Activated T-cell treated with anti-CD3 and anti-CD28 coated beads for 4 hours (primary cell): Measurements from ENCODE around the gene SMIM10L1.

Experiments
- DNase-seq: peaks from one replicate; pipeline ENCODE4 v3.0.0-alpha.2; 2020

Gene SMIM10L1

DNA sequence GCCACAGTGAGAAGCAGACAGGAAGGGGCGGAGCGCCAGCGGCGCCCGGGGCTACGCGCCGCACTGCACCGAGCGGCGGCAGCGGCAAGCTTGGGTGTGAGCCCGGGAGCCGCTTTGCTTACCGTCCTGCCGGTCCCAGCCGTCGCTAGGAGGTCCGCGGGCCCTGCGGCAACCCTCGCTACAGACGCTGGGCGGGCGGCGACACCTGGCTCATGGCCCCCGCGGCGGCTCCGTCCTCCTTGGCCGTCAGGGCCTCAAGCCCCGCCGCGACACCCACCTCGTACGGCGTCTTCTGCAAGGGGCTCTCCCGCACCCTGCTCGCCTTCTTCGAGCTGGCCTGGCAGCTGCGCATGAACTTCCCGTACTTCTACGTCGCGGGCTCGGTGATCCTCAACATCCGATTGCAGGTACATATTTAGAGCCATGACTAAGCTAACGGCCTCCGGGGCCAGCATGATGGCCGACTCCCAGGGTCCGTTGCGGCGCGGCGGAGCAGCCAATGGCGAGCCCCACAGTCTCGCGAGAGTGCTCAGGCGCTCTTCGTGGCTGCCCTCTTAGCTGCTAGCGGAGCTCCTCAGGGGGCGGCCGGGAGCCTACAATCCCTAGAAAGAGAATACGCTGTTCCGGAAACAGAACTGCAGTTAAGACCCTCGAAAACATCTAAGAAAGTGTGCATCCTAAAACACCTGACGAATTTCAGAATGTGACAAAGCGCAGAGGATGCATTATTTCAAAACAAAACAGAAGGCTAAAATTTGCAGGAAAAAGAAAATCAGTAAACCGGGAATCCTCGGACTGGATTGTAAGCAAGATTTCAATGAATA lies at the start of gene SMIM10L1:
Gene SMIM10L1 (plus strand): TSS at position 50 of the 824 bp plus-strand sequence. CDS start 163 bp downstream, at position 213.
- peak; percentile 67 for DNase-seq

DNA sequence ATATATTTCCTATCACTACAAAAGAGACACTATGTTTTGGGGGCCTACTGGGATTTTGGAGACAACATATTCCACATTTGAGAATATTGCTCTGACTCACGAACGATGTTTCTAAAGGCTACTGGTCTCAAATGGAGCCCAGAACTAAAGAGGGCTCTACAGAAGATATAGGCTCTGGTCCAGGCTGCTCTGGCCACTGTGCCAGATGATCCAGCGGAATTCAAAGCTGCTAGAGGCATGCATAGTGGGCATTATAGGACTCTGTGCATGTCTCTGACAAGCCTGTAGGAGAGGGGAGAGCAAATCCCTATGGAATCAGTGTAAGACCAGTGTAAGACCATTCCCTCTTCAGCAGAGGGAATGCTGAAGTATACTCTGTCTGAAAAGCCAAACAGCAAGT lies 40.6 kb upstream of the SMIM10L1 start:
- DNase-seq, result no peak

DNA sequence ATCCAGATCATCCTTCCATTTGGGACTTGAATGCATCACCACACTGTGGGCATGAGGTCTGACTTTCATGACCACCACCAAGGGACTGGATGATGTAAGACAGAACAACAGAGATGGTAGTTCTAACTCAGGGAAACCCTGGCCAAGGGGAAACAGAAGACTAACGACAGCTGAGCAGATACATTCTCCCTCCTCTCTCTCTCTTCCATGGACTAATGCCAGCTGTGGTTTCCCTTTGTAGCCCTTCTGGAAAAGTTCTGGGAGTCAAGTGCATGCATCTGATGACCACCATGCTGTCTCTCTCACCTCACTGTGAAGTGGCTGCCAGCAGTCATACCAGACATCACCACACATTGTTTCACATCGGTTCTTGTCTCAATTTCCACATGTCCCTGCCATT lies 40.0 kb upstream of the SMIM10L1 start:
- no peak for DNase-seq

DNA sequence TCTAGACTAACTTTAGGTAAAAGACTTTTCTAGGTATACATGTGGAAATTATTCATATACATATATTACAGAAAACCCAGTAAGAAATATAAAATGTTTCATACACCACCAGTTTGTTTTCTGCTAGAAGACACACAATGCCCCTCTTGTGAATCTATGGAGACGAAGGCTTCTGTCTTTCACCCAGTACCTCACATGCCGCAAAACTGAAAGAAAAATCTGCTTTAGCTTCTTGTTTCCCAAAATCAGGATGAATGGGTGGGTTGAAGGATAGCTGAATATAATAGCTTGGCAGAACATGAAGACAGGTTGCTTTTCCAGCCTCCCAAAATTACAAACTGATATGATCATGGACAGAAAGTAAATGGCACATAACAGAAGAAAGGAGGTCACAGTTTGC lies 37.8 kb upstream of the SMIM10L1 start:
- DNase-seq, result no peak

DNA sequence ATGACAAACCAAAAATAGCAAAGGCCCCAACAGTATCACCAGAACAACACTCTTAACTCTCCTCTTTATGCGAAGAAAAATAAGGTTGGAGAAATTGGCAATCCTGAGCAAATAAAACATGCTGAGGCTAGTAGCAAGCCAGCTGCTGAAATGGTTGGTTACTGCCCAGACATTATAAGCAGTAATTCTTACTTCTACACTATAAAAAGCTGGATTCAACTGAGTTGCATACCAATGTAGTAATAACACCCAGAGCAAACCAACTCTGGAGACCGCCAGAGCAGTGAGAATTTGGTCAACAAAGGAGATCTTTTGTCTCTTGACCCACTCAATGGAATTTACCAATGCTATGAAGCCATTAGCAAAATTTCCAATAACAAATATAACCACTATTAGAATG lies 37.2 kb upstream of the SMIM10L1 start:
- DNase-seq, result no peak

DNA sequence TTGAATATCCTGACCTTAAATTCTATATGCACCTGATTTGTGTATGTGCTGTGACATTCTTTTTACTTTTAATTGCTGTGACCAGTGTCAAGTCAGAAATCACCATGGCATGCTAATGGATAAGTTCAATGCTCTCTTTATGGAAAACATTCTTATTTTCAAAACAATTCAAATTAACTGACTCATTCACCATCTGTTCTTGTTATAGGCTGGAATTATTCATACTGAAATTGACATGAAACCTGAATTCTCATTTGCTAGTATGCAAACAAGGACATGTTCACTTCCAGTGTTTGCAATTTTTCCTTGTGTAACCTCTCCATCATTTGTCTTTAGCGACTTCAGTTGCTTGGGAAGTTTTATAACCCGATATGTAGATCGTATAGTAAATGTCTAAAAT lies 36.7 kb upstream of the SMIM10L1 start, which contains the start of gene TAS2R30:
Gene TAS2R30 (minus strand): TSS at position 340 of the 400 bp plus-strand sequence. CDS start 400 bp downstream, outside the sequence.
- DNase-seq, result no peak

DNA sequence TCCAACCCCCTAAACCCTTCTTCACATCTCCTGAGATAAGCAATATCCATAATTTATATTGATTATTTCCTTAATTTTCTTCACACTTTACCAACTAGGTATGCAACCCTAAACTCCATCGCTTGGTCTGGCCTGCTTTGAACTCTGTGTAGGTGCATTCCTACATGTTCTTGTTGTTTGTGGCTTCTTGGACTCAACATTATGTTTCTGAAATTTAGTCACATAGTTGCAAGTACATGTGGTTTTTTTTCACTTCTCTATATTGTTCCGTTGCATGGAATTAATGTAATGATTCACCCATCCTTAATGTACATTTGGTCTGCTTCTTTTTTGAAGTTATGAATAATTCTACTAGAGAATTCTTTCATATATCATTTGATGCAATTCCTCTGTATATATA lies 34.9 kb upstream of the SMIM10L1 start:
- DNase-seq, result no peak

DNA sequence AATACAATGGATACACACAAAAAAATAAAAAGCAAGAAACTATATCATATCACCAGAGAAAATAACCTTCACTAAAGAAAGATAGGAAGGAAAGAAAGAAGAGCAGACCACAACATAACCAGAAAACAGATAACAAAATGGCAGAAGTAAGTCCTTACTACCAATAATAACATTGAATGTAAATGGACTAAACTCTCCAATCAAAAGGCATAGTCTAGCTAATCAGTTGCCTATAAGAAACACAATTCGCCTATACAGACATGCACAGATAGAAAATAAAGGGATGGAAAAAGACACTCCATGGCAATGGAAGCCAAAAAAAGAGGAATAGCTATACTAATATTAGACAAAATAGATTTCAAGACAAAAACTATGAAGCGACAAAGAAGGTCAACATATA lies 27.6 kb upstream of the SMIM10L1 start:
- DNase-seq, result no peak

DNA sequence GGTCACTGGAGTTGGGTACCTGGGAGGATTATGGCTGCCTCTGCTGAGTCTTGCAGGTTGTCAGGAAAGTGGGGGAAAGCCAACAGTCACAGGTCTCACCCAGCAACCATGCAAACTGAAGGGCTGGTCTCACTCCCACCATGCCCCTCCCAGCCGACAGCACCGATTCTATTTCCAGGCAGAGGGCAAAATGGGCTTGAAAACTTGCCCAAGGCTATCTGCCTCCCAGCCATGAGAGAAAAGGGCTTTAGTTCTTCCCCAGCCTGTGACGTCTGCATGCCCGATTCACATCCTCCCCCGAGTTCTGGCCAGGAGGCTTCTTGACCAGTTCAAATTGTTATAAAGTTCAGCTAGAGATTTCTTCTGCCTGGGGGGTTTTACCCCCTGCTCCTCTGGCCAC lies 26.7 kb upstream of the SMIM10L1 start:
- DNase-seq, result no peak

DNA sequence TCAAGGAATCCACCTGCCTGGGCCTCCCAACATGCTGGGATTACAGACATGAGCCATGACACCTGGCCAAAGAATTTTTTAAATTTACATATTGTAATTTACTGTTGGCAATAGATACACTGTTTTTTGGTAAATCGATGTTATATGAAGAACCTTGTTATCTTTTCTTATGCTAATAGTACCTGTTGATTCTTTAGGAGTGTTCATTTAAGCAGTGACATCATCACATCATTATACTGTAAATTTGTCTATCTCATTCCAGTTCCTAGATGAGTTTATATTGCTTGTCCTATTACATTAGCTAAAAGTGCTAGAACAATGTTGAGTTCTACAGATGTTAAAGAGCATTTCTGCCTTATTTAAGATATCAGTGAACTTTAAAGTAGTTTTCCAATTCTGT lies 23.6 kb upstream of the SMIM10L1 start:
- no peak for DNase-seq

DNA sequence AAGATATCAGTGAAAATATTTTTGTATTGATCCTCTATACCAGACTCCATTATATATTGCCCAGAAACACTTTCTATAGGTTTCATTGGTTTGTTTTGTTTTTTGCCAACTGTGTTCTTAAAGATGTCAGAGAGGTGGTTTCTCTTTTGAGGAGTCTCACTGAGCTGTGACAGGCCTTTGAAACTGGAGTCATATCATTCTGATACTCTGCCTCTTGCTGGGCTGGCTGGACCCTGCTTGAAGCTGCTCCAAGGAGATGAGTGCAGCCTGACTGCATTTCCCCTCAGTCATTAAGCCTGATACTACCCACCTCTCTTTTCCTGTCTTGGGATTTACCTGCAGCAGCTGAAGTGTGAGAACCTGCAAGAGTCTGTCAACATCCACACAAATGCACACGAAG lies 20.2 kb upstream of the SMIM10L1 start:
- no peak for DNase-seq

DNA sequence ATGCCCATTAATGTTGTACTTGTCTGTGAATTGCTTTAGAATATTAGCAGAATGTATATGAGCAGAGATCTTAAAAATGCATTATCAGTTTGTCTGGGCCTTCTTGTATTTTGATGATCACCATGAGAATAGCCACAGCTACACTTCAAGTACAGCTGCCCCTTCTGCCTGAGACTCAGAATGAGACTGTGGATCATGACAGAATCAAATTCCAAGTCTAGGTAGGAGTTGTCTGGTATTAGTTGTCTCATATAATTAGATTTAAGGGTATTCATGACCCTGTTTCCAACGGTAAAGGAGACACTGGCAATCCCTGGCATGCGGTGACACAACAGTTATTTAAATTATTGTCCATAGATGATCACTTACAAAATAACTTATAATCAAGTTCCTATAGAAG lies 18.3 kb upstream of the SMIM10L1 start:
- DNase-seq, result no peak

DNA sequence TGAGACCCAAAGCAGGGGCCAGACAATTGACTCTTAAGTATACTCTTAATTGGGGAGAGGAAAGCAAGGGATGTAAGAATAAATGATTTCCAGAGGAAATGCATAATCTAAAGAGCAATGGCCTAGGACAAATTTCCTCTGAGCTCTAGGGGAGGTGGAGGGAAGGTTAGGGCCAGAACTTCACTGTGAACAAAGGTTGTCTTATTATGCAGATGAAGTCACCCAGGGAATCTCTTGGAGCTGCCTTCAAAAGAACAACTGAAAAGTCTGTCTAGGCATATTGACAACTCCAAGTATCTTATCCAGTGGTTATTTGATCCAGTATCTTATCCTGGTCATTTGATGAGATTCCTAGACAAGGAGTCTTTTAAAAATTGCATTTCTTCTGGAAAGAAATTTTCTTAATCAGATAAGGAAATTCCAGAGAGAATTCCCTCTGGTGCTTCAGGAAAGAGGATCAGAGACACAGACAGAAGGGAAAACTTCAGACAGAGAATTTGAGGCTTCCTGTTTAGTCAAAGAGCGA lies 16.5 kb upstream of the SMIM10L1 start:
- DNase-seq, result no peak

DNA sequence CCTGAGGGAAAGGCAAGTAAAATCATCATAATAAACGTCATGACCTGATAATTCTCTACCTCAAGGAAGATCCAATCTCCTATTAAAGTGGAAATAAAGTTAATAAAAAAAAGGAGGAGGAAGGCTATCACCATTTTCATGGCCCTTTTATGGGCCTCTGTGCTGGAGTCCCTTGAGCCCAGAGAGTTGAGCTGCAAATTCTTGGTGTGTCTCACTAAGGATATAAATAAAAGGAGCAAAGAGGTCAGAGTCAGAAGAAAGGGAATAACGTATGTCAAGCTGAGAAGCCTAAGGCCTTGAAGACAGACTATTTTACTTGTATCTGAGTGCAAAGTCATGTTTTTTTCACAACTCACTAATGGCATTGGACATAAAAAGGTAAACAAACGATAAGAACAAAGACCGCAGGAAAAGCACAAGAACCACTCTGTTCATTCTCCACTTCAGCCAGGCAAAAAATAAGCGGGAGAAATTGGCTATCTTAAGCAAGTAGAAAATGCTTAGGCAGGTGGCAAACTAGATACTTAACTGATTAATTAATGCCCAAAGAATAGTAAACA lies 12.0 kb upstream of the SMIM10L1 start:
- no peak for DNase-seq

DNA sequence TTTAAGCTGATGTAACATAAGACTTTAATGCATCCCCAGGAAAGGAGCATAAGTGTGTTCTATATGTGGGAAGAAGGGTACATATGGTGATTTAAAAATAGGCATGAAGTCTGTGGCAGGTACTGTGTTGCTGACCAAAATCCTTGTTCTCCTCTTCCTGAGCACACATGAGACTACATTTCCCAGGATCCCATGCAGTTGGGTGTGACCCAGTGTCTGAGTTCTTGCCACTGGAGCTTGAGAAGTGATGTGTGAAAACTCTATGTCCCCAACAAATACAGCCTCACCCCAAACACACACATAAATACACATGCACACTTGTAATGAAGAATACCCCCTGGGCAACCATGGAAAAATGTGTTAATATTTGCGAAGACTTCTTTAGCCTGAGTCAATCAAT lies 8.5 kb upstream of the SMIM10L1 start:
- no peak for DNase-seq

DNA sequence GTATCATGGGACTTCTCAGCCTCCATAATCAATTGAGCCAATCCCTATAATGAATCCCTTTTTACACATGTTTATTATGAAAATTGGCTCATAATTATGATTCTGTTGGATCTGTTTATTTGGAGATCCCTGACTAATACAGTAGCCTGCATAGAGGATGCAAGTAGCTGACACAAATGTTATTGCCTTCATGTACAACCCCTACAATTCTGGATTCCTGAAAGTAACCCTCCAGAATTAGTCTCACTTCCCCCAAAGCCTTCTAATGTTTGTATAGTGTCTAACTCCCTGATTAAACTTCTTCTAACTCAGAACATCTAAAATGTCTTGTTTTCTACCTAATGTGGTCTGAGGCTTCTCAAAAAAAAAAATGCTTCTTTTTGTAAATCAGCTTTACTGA lies 6.6 kb upstream of the SMIM10L1 start:
- no peak for DNase-seq

DNA sequence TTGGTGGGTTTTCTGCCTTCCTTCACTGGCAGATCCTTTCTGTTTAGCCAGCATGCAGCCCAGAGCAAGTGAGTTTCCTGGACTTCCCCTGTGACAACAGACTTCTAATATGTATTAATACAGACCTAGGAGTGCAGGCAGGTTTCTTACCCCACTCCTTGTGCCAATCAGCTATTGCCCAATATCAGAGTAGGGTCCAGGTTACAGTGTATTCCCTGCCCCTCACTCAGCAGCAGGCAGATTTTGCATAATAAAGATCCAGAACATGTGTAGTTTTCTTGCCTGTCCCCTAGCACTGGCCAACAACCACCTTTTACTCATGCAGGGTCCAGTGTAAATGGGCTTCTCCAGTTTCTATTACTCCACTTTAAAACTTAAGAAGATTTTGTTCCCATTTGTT lies 4.7 kb upstream of the SMIM10L1 start:
- DNase-seq, result no peak

DNA sequence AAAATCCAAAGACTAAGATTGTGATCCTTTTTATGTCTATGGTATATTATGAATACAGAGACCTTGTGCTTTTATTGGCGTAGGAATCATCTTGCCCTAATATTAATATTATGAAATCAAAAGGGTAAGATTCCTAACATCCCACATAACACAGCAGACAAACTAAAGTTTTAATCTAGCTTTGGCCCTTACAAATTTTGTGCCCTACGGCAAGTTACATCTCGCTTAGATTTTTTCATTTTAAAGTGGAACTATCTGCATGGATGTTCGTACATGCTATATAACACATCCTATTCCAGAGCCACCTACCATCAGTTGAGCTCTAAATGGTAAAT lies 217 bp upstream of the SMIM10L1 start:
- no peak for DNase-seq

DNA sequence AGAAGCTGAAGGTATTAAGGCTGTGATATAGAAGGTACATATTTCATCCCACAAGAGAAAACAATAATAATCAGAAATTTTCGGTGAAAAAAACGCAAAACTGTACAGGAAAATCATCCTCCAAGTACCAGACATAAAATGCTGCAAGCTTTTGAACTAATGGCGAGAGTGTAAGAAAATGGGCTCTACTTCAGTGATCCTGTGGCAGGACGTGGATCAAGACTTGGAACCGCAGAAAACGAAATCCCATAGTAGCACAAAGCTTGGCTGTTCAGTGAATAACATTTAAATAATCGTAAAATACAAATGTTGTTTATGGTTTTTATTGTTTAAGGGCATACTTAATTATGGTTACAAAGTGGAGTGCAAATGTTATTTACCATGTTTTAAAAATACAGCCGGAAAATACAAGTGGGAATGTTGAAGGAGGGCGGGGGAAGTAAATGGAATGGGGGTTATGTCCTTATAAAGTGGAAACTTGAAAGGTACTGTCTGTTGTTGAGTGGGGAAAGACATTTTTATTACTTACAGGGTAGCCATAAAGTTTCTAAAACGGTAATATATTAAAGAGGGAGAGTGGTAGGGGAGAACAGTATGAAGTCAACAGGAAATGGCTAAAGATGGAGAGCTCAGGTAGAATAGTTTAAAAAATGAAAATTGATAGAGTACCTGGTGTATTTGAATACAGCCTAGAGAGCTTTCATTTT lies 1.1 kb downstream of the SMIM10L1 start:
- DNase-seq, result no peak

DNA sequence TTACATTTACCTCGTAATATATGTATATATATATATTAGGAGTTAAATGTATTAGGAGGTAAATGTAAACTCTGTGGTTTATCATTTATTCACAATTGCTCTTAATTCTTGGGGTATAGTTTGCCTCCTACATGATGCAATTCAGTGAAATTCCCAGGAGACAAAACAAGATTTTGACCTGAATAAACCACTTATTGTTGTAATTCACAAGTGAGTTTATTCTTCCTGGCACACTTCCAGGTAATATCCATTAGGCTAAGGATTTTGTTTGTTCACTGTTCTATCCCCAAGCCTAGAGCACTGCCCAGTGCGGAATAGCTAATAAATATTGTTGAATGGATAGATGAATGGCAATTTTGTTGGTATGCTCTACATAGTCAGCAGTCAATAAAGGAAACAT lies 3.0 kb downstream of the SMIM10L1 start:
- no peak for DNase-seq

DNA sequence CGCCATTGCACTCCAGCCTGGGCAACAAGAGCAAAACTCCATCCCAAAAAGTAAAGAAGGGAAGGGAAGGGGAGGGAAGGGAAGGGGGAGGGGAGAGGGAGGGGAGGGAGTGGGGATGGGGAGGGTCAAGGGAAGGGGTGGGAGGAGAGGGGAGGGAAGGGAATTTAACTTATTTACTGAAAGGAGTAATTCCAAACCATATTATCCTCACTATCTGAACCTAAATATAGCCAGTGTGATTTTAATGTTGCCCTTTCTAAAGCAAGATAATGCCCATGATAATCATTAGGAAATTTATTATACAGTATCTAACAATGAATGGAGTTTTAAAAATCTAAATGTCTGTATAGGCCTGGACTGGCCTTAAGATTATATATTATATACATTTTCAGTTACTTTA lies 7.3 kb downstream of the SMIM10L1 start:
- no peak for DNase-seq

DNA sequence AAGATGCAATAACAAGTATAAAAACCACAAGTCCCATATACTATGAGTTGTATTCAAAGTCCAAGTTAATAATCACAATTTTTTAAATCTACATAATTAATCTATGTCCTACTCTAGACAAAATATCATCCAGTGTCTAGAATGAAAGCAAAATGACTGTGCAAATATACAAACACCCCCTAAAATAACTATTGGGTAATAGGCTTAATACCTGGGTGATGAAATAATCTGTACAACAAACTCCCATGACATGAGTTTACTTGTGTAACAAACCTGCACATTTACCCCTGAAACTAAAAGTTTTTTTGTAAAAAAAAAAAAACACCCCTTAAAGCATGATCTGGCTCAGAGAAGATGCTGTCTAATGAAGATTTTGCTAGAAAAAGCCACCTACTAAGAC lies 11.5 kb downstream of the SMIM10L1 start:
- no peak for DNase-seq

DNA sequence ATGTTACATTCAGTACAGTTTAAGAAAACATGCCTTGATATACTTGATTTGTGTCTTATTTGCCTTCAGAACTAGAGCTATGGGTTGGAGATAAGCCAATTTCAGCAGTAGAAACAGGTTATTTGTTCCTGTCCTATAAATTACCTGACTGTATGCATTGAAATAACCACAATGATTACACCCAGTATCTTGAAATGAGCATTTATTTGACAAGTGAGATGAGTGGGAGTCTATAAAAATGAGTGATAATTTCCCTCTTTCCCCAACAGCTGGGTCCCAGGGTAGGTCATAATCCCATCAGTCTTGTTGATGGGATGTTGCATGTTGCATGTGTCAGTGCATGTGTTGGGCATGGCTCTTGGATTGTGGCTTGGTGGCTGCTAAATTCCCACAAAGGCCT lies 12.0 kb downstream of the SMIM10L1 start:
- no peak for DNase-seq

DNA sequence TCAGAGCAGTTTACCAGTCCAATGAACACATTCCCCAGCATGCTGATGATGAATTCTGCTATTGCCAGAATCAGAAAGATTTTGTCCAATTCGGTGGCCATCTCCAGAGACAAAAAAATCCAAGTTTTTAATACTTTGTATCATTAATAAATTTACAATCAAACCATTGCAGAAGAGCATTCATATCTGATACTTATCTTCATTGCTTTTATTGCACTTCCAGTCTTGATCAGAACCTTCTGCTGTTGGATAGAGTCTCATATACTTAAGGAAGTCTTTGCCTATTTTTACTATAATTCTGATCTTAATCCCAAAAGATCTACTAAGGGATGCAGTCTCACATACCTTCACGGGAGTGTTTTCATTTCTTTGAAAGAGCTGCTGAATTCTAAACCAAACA lies 15.8 kb downstream of the SMIM10L1 start, which contains the start of gene TAS2R42:
Gene TAS2R42 (minus strand): TSS at position 101 of the 400 bp plus-strand sequence. CDS start 0 bp downstream, at position 101.
- DNase-seq, result no peak
